A673 (cell line): ENCODE results near the gene IQGAP2.

ENCODE experiments used
- CTCF ChIP-seq: fragments of 300-800, 200-600 bp; sonication (generic); conservative IDR thresholded peaks from 2 replicates; pipeline ENCODE4 v1.5.1; 2017; ENCODE audit warnings: low read depth, mild to moderate bottlenecking, antibody characterized with exemption, low read length, moderate library complexity, mixed read lengths
- EZH2 ChIP-seq: fragments of 200-600 bp; sonication (generic); IDR thresholded peaks from 2 replicates; pipeline ENCODE4 v1.6.1; 2017; ENCODE audit warnings: borderline replicate concordance, low read depth, mild to moderate bottlenecking, mixed read lengths, antibody characterized with exemption, low read length; ENCODE audit not compliant: poor library complexity, severe bottlenecking

GRCh38 chr5:76525956-76526355, 122.9 kb downstream of the IQGAP2 start:
- TF ChIP-seq CTCF (no peak), EZH2 (no peak)
